GM12874 (cell line): Measurements from ENCODE around the gene HMG20A.

Experiments
- CTCF ChIP-seq: IDR thresholded peaks from 2 replicates; pipeline ENCODE4 v1.5.1; 2011; ENCODE audit warnings: low read depth, mild to moderate bottlenecking, control low read depth, low read length, moderate library complexity; ENCODE audit not compliant: insufficient read depth

Gene HMG20A

GRCh38 chr15:77420610-77421369, at the start of gene HMG20A:
Gene HMG20A (plus strand): TSS chr15:77420888. CDS start chr15:77458408, 37,520 bp downstream.
- no peak for TF ChIP-seq CTCF

GRCh38 chr15:77371850-77372563, 48.7 kb upstream of the HMG20A start:
- TF ChIP-seq CTCF: no peak

GRCh38 chr15:77373441-77373840, 47.2 kb upstream of the HMG20A start:
- no peak for TF ChIP-seq CTCF

GRCh38 chr15:77375133-77375532, 45.6 kb upstream of the HMG20A start:
- no peak for TF ChIP-seq CTCF

GRCh38 chr15:77376770-77377169, 43.9 kb upstream of the HMG20A start:
- TF ChIP-seq CTCF: no peak

GRCh38 chr15:77380033-77380432, 40.7 kb upstream of the HMG20A start:
- TF ChIP-seq CTCF: no peak

DNA sequence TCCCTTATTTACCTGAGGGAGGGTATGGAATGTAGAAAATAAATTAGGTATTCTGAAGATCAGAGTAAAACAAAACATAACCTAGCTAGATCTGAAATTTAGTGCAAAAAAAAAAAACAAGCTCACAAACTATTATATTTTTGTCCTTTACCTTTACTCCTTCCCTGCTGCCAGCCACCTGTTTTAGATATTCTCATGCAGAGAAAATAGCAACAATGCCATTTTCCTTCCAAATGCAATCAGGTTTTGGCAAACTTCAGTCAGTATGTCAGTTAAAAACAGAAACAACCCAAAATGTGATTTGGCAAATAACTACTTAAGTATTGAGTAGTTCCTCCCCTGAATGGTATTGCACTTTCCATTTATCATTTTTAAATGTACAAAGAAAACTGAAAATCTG, 36.6 kb upstream of the HMG20A start:
- no peak for TF ChIP-seq CTCF
